GM18909 (cell line): Measurements from ENCODE around the gene AEBP2.
A peak's percentile ranks its signal among the peaks of the same experiment; 100 is the strongest.
"Not testable (repeated sequence)": the region's sequence is repeated elsewhere in the genome, so short reads cannot be mapped to it uniquely, and the experiment has no call there.

Experiments used
- ATAC-seq: cut with Tn5 transposase; IDR thresholded peaks from one replicate; pipeline ENCODE4 v1.9.1; 2021; ENCODE audit warnings: mild to moderate bottlenecking; ENCODE audit not compliant: unreplicated experiment, poor library complexity

The AEBP2 gene

GRCh38 chr12:19450362-19450761 is 11.1 kb downstream of the AEBP2 start:
- ATAC-seq, result no peak

- ATAC-seq, result no peak
Observed at GRCh38 chr12:19451196-19451595, 11.9 kb downstream of the AEBP2 start.

- ATAC-seq, result no peak
Observed at GRCh38 chr12:19453961-19454360, 14.7 kb downstream of the AEBP2 start.

GRCh38 chr12:19454837-19455236 is 15.5 kb downstream of the AEBP2 start:
- no peak for ATAC-seq

- ATAC-seq, result no peak
Observed at GRCh38 chr12:19456176-19456575, 16.9 kb downstream of the AEBP2 start.

GRCh38 chr12:19457561-19457960 is 18.3 kb downstream of the AEBP2 start:
- ATAC-seq, result no peak

- ATAC-seq, result no peak
Observed at GRCh38 chr12:19458733-19459132, 19.4 kb downstream of the AEBP2 start.

- no peak for ATAC-seq
Observed at GRCh38 chr12:19461999-19462398, 22.7 kb downstream of the AEBP2 start.

- ATAC-seq, result no peak
Observed at GRCh38 chr12:19462406-19462805, 23.1 kb downstream of the AEBP2 start.

GRCh38 chr12:19464192-19464580 is 24.9 kb downstream of the AEBP2 start:
- ATAC-seq, result no peak

GRCh38 chr12:19465711-19466110 is 26.4 kb downstream of the AEBP2 start:
- no peak for ATAC-seq

GRCh38 chr12:19474147-19474546 is 34.9 kb downstream of the AEBP2 start:
- ATAC-seq, result no peak

- ATAC-seq, result not testable (repeated sequence)
Observed at GRCh38 chr12:19475884-19476505, 36.7 kb downstream of the AEBP2 start.

GRCh38 chr12:19477071-19477470 is 37.8 kb downstream of the AEBP2 start:
- no peak for ATAC-seq

- no peak for ATAC-seq
Observed at GRCh38 chr12:19480459-19480858, 41.2 kb downstream of the AEBP2 start.

GRCh38 chr12:19482036-19482435 is 42.7 kb downstream of the AEBP2 start:
- ATAC-seq, result no peak

- peak; percentile 94 for ATAC-seq
Observed at GRCh38 chr12:19482551-19483109, 43.3 kb downstream of the AEBP2 start.

GRCh38 chr12:19483727-19484126 is 44.4 kb downstream of the AEBP2 start:
- ATAC-seq, result no peak

- no peak for ATAC-seq
Observed at GRCh38 chr12:19484738-19485137, 45.4 kb downstream of the AEBP2 start.

- ATAC-seq, result no peak
Observed at GRCh38 chr12:19485240-19485639, 45.9 kb downstream of the AEBP2 start.

- no peak for ATAC-seq
Observed at GRCh38 chr12:19489168-19489567, 49.9 kb downstream of the AEBP2 start.

- ATAC-seq, result no peak
Observed at GRCh38 chr12:19490908-19491307, 51.6 kb downstream of the AEBP2 start.
